Measurements from ENCODE around the gene PCBP3.

DNA sequence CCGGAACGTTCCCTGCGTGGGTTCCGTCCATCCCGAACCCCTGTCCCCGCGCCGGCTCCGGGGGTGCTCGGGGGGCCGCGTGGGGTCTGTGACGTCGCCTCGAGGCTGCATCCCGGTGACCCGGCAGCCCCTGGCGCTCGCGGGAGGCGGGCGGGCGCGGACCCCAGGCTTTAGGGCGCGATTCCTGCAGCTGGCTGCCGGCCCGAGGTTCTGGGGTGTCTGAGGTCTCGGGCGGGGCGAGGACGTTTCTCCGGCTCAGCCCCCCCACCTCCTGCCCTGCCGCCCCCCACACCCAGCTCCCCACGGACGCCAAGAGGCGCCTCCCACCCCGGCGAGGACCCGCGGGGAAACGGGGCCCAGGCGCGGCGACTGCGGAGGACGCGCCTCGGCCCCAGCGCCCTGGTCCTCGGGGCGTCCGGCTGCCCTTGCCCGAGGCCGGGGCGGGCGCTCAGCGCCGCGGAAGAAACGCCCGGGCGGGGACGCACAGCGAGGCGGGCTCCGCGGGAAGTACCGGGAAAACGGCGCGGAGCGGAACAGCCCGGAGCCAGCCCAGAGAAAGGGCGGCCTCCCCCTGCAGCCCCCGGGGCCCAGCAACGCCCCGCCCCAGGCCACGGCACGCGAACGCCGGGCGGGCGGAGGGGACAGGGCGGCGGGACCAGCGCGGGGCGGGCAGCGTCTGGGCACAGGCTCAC, 1.3 kb upstream of the PCBP3 start:
- TF ChIP-seq CTCF (conservative IDR thresholded peaks at IDR 0.05) (no peak), EZH2 (IDR thresholded peaks at IDR 0.05; ENCODE audit: low read depth) (no peak)
